HepG2 (cell line): Measurements from ENCODE around the gene MEX3A. TPM values are rescaled to one million over a fixed set of nuclear protein-coding genes. Genes with fewer than 3 reads are reported as not detected.

Experiments used
- ATAC-seq: fragments of 200-7000 bp; cut with Tn5 transposase; 3 replicates; pipeline ENCODE4 v1.9.1; 2020; ENCODE audit warnings: mild to moderate bottlenecking, moderate library complexity
- BruUV-seq: library from RNA; stranded (reverse); fragments of 400-500 nt; replicated peaks from 2 replicates; lab custom pipeline; 2021; lab: Mats Ljungman, UMichigan
- CTCF ChIA-PET: fragments of 300-600 bp; formaldehyde crosslinking; extraction: SDS; loops from one replicate; lab custom pipeline; 2021; ENCODE audit warnings: low total read pairs, inconsistent platforms, low intra/inter-chr PET ratio; lab: Yijun Ruan, JAX
- POLR2A ChIA-PET: fragments of 350-600 bp; sonication (Branson Sonifier 250); formaldehyde crosslinking; loops from one replicate; lab custom pipeline; 2020; ENCODE audit warnings: antibody characterized with exemption, inconsistent platforms; lab: Yijun Ruan, JAX
- DNase-seq: peaks from one replicate; pipeline ENCODE4 v3.0.0-alpha.2; 2015; ENCODE audit warnings: low spot score
- FAIRE-seq: peaks from 3 replicates; lab custom pipeline; 2011; peaks lifted over from hg19 to GRCh38; lab: Jason Lieb, UNC
- H2AFZ ChIP-seq: one replicate; pipeline ENCODE4 v1.6.1; 2011; ENCODE audit warnings: low read length, inconsistent platforms
- H3K27ac ChIP-seq: fragments of 300-600 bp; 3 replicates; pipeline ENCODE4 v1.8.0; 2011; ENCODE audit warnings: mixed run types, mild to moderate bottlenecking, mixed read lengths, low read length, inconsistent platforms; ENCODE audit not compliant: insufficient read depth; ENCODE audit errors: extremely low read length
- H3K27me3 ChIP-seq, 2 experiments: fragments of 200-600 bp in 1 of 2; 2 replicates in 1 of 2; 3 replicates in 1 of 2; pipeline versions ENCODE4 v1.6.0 to v1.8.0; 2011; ENCODE audit warnings: low read length in 2 of 2, mild to moderate bottlenecking in 2 of 2, moderate library complexity in 2 of 2, inconsistent platforms in 1 of 2; ENCODE audit not compliant: insufficient read depth in 2 of 2, control insufficient read depth in 1 of 2
- H3K36me3 ChIP-seq, 2 experiments: fragments of 200-600 bp in 1 of 2; replicated peaks in 1 of 2; 2 replicates in 1 of 2; 3 replicates in 1 of 2; pipeline versions ENCODE4 v1.5.1 to v1.8.0; 2011; ENCODE audit warnings: low read length in 2 of 2, inconsistent platforms in 1 of 2; ENCODE audit not compliant: insufficient read depth in 2 of 2, control insufficient read depth in 1 of 2
- H3K4me1 ChIP-seq: 2 replicates; pipeline ENCODE4 v1.5.1; 2012; ENCODE audit warnings: low read length, inconsistent platforms; ENCODE audit not compliant: insufficient read depth
- H3K4me2 ChIP-seq: 2 replicates; pipeline ENCODE4 v1.6.0; 2011; ENCODE audit warnings: low read depth, low read length, inconsistent platforms
- H3K4me3 ChIP-seq, 3 experiments: fragments of 200-600 bp in 1 of 3; sonication (generic), shearing (Covaris generic) in 1 of 3; replicated peaks in 1 of 3; 2 replicates each; pipeline ENCODE4 v1.5.1; 2011 to 2016; ENCODE audit warnings: low read length in 3 of 3, inconsistent platforms in 2 of 3, low read depth in 2 of 3, mild to moderate bottlenecking in 2 of 3, control low read depth in 1 of 3, mixed read lengths in 1 of 3; ENCODE audit not compliant: insufficient read depth in 1 of 3
- H3K79me2 ChIP-seq: one replicate; pipeline ENCODE4 v1.6.1; 2011; ENCODE audit warnings: low read length, inconsistent platforms; ENCODE audit not compliant: insufficient read depth
- H3K9ac ChIP-seq: 2 replicates; pipeline ENCODE4 v1.6.0; 2011; ENCODE audit warnings: mild to moderate bottlenecking, low read depth, low read length, inconsistent platforms; ENCODE audit not compliant: insufficient read depth
- H3K9me3 ChIP-seq: 2 replicates; pipeline ENCODE4 v1.5.1; 2012; ENCODE audit warnings: mild to moderate bottlenecking, low read length
- H4K20me1 ChIP-seq: 2 replicates; pipeline ENCODE4 v1.6.0; 2011; ENCODE audit warnings: inconsistent platforms, mild to moderate bottlenecking, low read length, moderate library complexity; ENCODE audit not compliant: insufficient read depth
- CEBPG ChIP-seq: IDR thresholded peaks from 2 replicates; pipeline ENCODE4 v1.6.1; 2016
- CSRNP1 ChIP-seq: sonication (generic); formaldehyde crosslinking; IDR thresholded peaks from 2 replicates; pipeline ENCODE4 v1.8.1; 2023; ENCODE audit warnings: mild to moderate bottlenecking, missing genetic modification reagents
- FOXA1 ChIP-seq, 2 experiments: fragments of 450-650 bp in 1 of 2; sonication (generic) in 1 of 2; formaldehyde crosslinking in 1 of 2; IDR thresholded peaks; 2 replicates each; pipeline versions ENCODE4 v1.4.0 to v1.6.1; 2016 to 2020; ENCODE audit warnings: missing genetic modification reagents in 1 of 2
- JUNB ChIP-seq: sonication (generic); formaldehyde crosslinking; IDR thresholded peaks from 2 replicates; pipeline ENCODE4 v1.8.0; 2022; ENCODE audit warnings: missing genetic modification reagents, mild to moderate bottlenecking, borderline replicate concordance
- PRDM4 ChIP-seq: sonication (generic); formaldehyde crosslinking; IDR thresholded peaks from 2 replicates; pipeline ENCODE4 v1.9.0; 2021; ENCODE audit warnings: missing genetic modification reagents, borderline replicate concordance
- RXRA ChIP-seq: sonication (generic); formaldehyde crosslinking; IDR thresholded peaks from 2 replicates; pipeline ENCODE4 v1.5.1; 2020; ENCODE audit warnings: missing genetic modification reagents
- SIN3B ChIP-seq: fragments of 150-350 bp; IDR thresholded peaks from 2 replicates; pipeline ENCODE4 v1.6.1; 2014; ENCODE audit warnings: low read length
- SIX4 ChIP-seq: sonication (generic); formaldehyde crosslinking; IDR thresholded peaks from 2 replicates; pipeline ENCODE4 v1.4.0; 2020; ENCODE audit warnings: missing genetic modification reagents
- TEAD2 ChIP-seq: sonication (generic); formaldehyde crosslinking; IDR thresholded peaks from 2 replicates; pipeline ENCODE4 v1.9.0; 2021; ENCODE audit warnings: missing genetic modification reagents
- ZFP62 ChIP-seq: sonication (generic); formaldehyde crosslinking; IDR thresholded peaks from 2 replicates; pipeline ENCODE4 v1.4.0; 2020; ENCODE audit warnings: missing genetic modification reagents
- ZMYM3 ChIP-seq: sonication (generic); formaldehyde crosslinking; IDR thresholded peaks from 2 replicates; pipeline ENCODE4 v1.5.1; 2020; ENCODE audit warnings: mild to moderate bottlenecking, missing genetic modification reagents
- ZNF207 ChIP-seq: fragments of 450-650 bp; IDR thresholded peaks from 2 replicates; pipeline ENCODE4 v1.6.1; 2016; ENCODE audit warnings: antibody characterized with exemption, borderline replicate concordance
- ZNF333 ChIP-seq: sonication (generic); formaldehyde crosslinking; IDR thresholded peaks from 2 replicates; pipeline ENCODE4 v1.4.0; 2020; ENCODE audit warnings: mild to moderate bottlenecking, missing genetic modification reagents, borderline replicate concordance
- ZNF550 ChIP-seq: sonication (generic); formaldehyde crosslinking; IDR thresholded peaks from 2 replicates; pipeline ENCODE4 v1.4.0; 2020; ENCODE audit warnings: mild to moderate bottlenecking, missing genetic modification reagents, borderline replicate concordance
- ZNF557 ChIP-seq: sonication (generic); formaldehyde crosslinking; IDR thresholded peaks from 2 replicates; pipeline ENCODE4 v1.4.0; 2020; ENCODE audit warnings: missing genetic modification reagents
- ZNF558 ChIP-seq: sonication (generic); formaldehyde crosslinking; IDR thresholded peaks from 2 replicates; pipeline ENCODE4 v1.9.0; 2022; ENCODE audit warnings: mild to moderate bottlenecking, missing genetic modification reagents, borderline replicate concordance
- ZNF629 ChIP-seq: sonication (generic); formaldehyde crosslinking; conservative IDR thresholded peaks from 2 replicates; pipeline ENCODE4 v1.5.0; 2020; ENCODE audit warnings: missing genetic modification reagents
- ZNF782 ChIP-seq: sonication (generic); formaldehyde crosslinking; IDR thresholded peaks from 2 replicates; pipeline ENCODE4 v1.4.0; 2020; ENCODE audit warnings: missing genetic modification reagents, mild to moderate bottlenecking, borderline replicate concordance
- WGBS: methylation state at CpG from one replicate; pipeline ENCODE4 v1.1.6; 2017; ENCODE audit warnings: low lambda C conversion rate; 5-methylcytosine and 5-hydroxymethylcytosine counted together
- in situ Hi-C: cut with HindIII; loops from 2 replicates; pipeline ENCODE4 v1.10.0; 2017; ENCODE audit warnings: low pct_unique_long_range_greater_than_20kb; ENCODE audit not compliant: extremely low pct_ligation_motif_present
- intact Hi-C: fragments of 100-400 bp; cut with micrococcal nuclease; formaldehyde crosslinking; loops from one replicate; pipeline ENCODE4 v1.10.0; 2022; ENCODE audit not compliant: unreplicated experiment
- polyA plus RNA-seq, 8 experiments: library from polyadenylated mRNA; depleted of rRNA in 3 of 8; stranded (reverse) in 7 of 8; unstranded in 1 of 8; fragments of >200 nt; fragmentation: Illumina TruSeq in 4 of 8; extraction: Trizol in 4 of 8; gene quantifications; 2 replicates each; pipeline versions ENCODE4 v1.2.1 to v1.2.3, GENCODE V29; 2011 to 2016; ENCODE audit warnings: low read depth in 4 of 8, missing spikeins in 1 of 8, mixed read lengths in 1 of 8; ENCODE audit not compliant: insufficient read depth in 1 of 8
- total RNA-seq, 5 experiments: library from RNA; depleted of rRNA; stranded (reverse); fragments of >200 nt; fragmentation: Illumina TruSeq; extraction: Trizol; gene quantifications; 2 replicates each; pipeline ENCODE4 v1.2.3, GENCODE V29; 2016; ENCODE audit warnings: low read depth in 1 of 5
- TF ChIP-seq, protein P1 (sequence below): sonication (generic); formaldehyde crosslinking; IDR thresholded peaks from 2 replicates; pipeline ENCODE4 v1.4.0; 2020; ENCODE audit warnings: missing genetic modification reagents

Gene MEX3A
- total and polyA plus RNA-seq, 2 of the 13 experiments (the other 11 are each of a cell fraction or from before 2014, with no cell fraction given) = 7.6 to 9.1 TPM

DNA sequence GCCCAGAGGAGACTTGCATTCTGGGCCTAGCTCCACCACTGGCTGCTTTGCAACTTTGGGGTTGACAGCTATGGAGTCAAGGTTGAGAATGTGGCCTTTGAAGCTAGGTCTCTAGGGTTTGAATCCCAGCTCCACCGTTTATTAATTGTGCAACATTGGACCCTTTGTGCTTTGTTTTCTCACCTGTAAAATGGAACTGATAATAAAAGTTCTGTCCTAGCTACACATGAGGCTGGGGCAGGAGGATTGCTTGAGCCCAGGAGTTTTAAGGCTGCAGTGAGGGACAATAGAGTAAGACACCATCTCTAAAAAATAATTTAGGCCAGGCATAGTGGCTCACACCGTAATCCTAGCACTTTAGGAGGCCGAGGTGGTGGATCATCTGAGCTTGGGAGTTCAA lies 17.0 kb upstream of the MEX3A start:
- ATAC-seq = no peak
- ChIA-PET CTCF (no interaction called here), POLR2A (interaction anchor here (1.1 to 11.0 kb wide), 4 partner anchors 15 to 29 kb away, joined by 4 to 113 read pairs (median 12); partner anchors contain the start of gene LMNA)
- no peak overlapping the region for H3K4me2 ChIP-seq
- no peaks in the 10 kb centered on the region for H4K20me1 ChIP-seq
- H3K4me3 ChIP-seq = no peak overlapping the region
- DNase-seq = no peak
- 65% methylated on average over 3 of the region's 3 CpGs for WGBS
- peak overlapping the region; percentile 3 for H3K27ac ChIP-seq
- no peaks in the 10 kb centered on the region for H3K79me2 ChIP-seq
- no peaks in the 10 kb centered on the region for H3K27me3 ChIP-seq
- H3K9me3 ChIP-seq = no peaks in the 10 kb centered on the region
- BruUV-seq = no TSS peak
- H3K36me3 ChIP-seq = no peaks in the 10 kb centered on the region
- H3K4me1 ChIP-seq = peaks cover 86% of the 10 kb centered on the region
- in situ Hi-C loops (loop anchor here (5.0 kb wide), 1 partner anchor 33 kb away; no protein-coding TSS in a partner anchor), intact Hi-C loops (no loop called here)
- no peak for FAIRE-seq
- peak overlapping the region; percentile 6; the same call in 1 of the 2 replicates for H3K9ac ChIP-seq
- no peak overlapping the region for H2AFZ ChIP-seq
- TF ChIP-seq RXRA (no peak), PRDM4 (CRISPR knock-in tag) (no peak), ZFP62 (CRISPR knock-in tag) (no peak), CSRNP1 (CRISPR knock-in tag) (no peak), SIX4 (CRISPR knock-in tag) (no peak), ZNF558 (CRISPR knock-in tag) (no peak), ZMYM3 (CRISPR knock-in tag) (peak; percentile 59; the same call in 1 of the 2 replicates), FOXA1 (IDR thresholded peaks at IDR 0.05) (no peak), FOXA1 (CRISPR knock-in tag; IDR thresholded peaks at IDR 0.05) (no peak), ZNF550 (no peak), ZNF207 (no peak), TEAD2 (no peak), ZNF782 (CRISPR knock-in tag) (no peak), ZNF629 (peak; percentile 94), JUNB (no peak), CEBPG (peak; percentile 40; the same call in 1 of the 2 replicates), ZNF557 (no peak), ZNF333 (CRISPR knock-in tag) (no peak), SIN3B (no peak)
- TF ChIP-seq, protein P1, sequence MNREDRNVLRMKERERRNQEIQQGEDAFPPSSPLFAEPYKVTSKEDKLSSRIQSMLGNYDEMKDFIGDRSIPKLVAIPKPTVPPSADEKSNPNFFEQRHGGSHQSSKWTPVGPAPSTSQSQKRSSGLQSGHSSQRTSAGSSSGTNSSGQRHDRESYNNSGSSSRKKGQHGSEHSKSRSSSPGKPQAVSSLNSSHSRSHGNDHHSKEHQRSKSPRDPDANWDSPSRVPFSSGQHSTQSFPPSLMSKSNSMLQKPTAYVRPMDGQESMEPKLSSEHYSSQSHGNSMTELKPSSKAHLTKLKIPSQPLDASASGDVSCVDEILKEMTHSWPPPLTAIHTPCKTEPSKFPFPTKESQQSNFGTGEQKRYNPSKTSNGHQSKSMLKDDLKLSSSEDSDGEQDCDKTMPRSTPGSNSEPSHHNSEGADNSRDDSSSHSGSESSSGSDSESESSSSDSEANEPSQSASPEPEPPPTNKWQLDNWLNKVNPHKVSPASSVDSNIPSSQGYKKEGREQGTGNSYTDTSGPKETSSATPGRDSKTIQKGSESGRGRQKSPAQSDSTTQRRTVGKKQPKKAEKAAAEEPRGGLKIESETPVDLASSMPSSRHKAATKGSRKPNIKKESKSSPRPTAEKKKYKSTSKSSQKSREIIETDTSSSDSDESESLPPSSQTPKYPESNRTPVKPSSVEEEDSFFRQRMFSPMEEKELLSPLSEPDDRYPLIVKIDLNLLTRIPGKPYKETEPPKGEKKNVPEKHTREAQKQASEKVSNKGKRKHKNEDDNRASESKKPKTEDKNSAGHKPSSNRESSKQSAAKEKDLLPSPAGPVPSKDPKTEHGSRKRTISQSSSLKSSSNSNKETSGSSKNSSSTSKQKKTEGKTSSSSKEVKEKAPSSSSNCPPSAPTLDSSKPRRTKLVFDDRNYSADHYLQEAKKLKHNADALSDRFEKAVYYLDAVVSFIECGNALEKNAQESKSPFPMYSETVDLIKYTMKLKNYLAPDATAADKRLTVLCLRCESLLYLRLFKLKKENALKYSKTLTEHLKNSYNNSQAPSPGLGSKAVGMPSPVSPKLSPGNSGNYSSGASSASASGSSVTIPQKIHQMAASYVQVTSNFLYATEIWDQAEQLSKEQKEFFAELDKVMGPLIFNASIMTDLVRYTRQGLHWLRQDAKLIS (CRISPR knock-in tag) = no peak
